Stimulated activated CD4-positive, alpha-beta T cell treated with anti-CD3 and anti-CD28 coated beads, Interleukin-1b, Interleukin-23, amount 100 ng/mL, for 24 hours (primary cell): ENCODE measurements around the gene SNX3.

ENCODE experiments used
- DNase-seq, 4 experiments: peaks; one replicate each; pipeline ENCODE4 v3.0.0-alpha.2; 2020; ENCODE audit warnings: low read depth in 4 of 4, low spot score in 1 of 4

The SNX3 gene

DNA sequence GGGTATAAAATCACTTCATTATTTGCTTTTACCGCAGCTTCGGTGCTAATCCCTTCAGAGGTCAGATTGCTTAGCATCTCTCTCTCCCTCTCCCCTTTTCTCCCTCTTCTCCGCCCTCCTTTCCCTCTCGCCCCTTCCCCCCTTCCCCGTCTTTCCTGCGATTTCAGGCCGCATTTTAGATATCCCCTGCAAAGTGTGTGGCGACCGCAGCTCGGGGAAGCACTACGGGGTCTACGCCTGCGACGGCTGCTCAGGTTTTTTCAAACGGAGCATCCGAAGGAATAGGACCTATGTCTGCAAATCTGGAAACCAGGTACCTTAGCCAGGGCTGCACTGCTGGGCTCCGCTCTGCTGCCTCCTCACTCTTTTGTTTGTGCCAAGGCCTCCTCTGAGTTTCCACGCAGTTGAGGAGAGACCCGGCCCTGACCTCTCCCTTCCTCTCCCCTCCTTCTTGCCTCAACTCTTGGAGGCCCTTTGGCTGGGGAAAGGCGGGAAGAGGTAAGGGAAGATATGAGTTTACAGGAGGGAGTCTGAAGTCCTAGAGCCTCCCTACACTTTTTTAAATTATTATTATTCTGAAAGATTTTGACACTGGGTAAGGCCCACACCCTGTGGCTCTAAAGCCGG is 89.4 kb downstream of the SNX3 start:
- DNase-seq, result no peak

DNA sequence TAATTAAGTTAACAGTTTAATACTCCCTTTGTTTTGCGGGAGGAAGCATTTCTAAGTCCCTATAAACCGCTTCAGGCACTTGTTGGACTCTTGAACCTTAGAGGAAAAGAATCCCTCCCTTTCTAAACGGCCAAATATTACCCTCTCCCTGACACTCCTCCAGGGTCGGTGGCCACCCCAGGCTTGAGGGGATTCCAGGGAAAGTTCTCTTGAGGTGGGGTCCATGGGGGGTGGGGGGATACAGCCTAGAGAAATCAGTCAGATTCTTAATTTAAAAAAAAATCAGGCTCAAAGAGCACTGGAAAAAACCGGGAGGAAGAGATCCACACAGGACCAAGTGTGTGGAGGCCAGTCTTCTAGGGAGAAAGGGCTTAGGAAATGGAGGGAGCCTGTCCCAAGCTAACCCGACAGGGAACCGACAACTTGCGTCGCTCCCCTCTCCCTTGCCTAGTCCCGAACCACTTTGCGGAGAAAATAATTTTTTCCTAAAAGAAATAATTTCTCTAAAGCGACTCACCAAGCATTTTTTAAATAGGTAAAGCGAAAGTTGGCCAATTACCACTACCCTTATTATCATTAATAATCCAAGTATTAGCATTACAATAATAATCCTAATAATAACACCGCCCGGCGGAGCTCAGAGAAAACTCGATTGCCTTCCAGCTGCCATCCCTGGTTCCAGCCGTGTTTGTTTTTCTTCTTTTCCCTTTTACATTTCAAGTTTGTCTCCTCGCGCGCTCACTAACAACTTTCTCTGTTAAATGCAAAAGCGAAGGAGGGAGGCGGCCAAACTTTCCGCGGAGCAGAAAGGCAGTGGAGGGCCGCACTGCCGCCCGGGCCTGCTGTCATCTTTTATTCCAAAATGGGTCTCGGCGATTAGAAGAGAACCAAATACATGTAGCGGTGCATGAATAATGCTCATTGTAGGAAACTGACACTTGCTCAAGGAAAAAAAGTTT is 90.2 kb downstream of the SNX3 start:
- DNase-seq, result no peak

DNA sequence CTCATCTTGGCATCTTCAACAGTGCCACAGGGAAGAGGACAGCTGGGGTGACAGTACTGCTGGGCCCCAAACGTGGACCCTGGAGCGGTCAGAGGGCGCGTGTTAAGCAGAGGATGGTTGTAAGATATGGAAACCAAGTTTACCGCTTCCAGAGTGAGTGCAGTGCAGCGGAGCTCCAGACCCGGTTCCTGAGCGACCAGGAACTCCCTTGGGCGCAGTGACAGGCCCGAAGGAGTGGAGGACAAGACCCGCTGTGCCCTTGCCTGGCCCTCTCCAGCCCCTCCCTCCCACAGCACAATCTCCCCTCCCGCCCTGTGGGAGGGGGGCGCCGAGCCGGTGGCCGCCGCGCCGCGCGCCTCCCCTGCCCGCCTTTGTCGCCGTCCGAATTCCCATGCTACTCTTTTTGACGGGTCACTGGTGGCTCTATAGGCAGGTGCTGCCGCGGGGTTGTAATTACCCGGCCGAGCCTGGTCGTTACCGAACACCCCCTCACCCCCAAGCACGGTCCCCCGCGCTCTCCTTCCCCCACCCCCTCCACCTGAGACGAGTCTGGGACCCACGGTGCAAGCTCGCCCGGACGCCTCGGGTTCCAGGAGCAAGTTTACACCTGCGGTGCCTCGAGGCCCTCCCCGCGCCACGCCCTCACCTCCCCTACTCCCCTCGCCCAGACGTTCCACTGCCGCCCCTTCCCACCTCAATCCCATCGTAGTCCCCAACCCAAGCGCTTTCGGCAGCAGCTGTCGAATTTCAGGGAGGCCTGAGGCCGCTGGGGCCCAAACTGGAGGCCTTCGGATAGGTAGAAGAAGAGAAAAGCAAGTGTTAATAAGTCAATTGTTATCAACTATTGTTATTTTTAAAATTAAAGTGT is 91.1 kb downstream of the SNX3 start:
- no peak for DNase-seq

DNA sequence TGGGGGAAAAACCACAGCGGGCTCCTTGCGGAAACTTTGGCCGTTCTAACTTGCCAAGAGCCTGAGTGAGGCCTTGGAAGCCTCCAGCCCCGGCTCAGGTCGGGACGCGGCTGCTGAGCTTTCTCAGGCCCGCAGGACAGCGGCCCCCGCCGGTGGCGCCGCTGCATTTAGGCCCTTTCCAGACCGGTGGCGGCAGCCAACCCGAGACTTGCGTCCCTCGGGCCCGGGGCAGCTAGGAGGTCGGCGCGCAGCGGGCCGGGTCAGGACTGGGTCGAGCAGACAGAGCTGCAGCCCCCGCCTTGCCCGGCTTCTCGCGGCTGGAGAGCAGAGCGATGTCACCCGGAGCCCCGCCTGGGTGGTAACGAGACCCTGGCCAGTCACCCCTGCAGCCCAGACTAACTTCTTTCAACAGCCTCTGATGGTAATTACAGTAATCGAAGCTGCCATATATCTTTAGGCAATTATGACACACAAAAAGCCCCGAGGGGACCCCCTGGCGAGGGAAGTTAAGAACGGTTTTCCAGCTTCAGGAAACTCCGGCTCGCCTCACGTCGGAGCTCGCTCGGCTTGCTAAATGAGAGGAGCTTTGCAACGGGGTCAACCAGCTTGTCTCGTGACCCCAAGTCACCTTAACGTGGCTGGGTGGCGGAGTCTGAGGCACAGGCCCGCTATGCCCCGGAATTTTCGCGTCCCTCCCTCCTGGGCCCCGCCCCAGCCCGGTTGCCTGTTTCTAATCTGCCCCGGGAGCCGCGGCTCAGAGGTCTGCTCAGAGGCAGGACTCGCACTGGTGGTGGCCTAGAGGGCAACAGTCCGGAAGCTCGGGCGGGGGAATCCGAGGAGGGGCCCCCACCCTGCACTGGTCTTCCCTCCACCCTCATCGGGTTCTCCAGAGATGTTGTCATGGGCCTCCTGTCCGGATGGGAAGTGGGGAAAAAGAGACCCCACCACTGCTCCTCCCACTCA is 92.1 kb downstream of the SNX3 start:
- DNase-seq, result no peak

GRCh38 chr6:108168090-108168463 is 92.8 kb downstream of the SNX3 start:
- no peak for DNase-seq

DNA sequence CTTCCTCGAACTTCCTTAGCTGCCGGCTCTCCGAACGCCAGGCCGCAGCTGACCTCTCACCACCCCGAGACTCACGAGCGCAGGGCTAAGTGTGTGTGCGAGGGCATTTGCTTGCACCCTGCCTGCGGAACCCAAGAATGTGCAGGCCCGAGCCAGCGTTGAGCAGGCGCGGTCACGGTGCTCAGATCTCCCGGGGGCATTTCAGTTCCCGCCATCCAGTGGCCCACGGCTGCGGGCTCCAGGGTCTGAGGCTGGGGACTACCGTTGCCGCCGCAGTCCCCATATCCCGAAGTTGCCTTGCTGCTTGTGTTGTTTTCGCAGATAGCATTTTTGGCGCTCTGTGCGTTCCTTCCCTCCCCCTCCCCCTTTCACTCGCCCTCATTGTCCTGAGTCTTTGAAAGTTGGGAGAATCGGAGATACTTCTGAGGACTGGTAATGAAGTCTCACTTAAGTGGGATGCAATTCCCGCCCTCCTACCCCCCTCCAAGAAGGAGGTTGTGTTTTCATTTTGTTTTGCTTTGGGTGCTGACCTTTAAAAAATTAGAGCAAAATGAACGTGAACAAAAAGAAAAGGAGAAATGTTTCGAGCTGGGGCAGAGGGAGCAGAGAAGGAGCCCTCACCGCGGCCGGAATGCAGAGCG is 93.3 kb downstream of the SNX3 start:
- no peak for DNase-seq

- DNase-seq, result no peak
These were observed 94.0 kb downstream of the SNX3 start for GRCh38 chr6:108166664-108167448.

DNA sequence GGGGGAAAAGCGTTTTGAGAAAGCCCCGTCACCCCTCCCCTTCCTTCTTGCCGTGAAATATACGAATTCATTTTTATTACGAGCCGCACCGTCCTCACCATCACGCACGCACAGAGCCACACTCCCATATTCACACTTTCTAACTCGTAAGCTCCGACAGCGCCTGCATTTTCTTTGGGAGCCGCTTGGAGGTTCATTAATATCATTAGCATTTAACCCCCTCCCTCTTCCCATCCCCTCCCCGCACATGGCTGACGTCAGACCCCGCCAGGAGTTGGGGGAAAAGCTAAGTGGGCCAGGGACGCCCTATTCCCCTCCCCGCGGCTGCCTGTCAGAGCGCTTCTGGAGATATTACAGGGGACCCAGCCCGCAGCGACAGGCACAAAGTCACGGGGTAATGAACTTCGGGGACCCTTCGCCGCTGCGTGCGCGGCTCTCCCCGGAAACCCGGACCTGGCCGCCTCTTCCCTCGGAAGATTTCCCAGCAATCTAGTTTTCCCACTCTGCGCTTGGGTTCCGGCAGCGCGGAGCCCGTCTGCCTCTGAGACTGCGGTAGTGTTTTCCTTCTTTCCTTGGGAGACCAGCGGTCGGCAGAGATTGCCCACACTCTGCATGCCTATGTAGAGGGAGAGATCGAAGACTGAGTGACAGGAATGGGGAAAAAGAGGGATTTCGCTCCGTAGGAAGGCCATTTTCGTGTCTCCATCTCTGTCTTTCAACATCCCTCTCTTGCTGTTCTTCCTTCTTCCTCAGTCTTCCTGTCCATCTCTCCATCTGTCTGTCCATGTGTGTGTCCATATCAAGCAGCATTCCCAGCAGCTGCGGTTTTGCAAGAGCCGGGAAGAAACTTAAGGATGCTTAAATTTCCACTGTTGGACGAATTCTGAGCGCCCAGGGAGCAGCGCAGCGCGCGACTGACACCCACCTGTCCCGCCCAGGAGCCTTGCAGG is 94.9 kb downstream of the SNX3 start, which contains the start of gene NR2E1:
Gene NR2E1, plus strand, starts transcription at position 309 of the 950 bp plus-strand sequence. CDS start 744 bp downstream, outside the sequence.
- DNase-seq, result no peak

GRCh38 chr6:108164815-108165706 is 95.8 kb downstream of the SNX3 start:
- DNase-seq, result no peak

GRCh38 chr6:108164543-108164814 is 96.4 kb downstream of the SNX3 start:
- DNase-seq, result no peak

DNA sequence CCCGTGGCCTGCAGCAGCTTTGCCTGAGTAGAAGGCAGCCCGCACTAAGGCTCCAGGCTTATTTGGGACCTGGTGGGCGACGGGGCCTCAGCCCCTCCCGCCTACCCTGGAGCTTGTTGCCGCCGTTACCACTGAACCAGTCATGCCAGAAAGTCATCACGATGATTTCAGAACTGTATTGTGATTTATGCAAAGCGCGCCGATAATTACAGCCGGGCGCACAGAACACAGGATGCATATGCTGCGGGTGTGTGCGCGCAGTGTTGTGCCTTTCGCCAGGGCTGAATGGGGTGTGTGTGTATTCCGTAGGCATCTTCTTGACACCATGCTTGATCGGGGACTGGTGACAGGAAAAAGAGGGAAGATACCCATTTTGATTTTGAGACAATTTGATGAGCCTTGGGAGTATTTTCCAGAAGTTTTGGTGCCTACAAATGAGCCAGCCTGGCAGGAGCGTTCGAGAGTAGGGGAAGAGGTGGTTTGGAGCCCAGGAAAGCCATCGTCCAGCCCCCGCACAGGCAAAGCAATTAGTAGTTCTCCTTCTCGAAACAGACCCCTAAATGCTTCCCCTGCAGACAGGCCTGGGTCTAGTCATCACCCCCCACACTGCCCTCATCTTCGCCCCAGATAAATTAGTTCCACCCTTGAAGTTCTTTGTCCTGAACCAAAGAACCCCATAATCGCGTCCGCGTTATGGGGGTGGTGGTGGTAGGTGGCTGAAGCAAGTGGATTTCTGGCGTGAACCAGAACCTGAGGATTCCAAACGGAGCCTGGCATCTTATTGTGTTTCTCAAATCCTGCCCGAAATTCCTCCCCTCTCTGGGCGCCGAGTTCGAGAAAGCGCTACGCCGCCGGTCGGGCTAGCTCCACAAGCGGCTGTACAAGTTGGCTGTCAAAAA is 96.9 kb downstream of the SNX3 start:
- DNase-seq, result no peak

DNA sequence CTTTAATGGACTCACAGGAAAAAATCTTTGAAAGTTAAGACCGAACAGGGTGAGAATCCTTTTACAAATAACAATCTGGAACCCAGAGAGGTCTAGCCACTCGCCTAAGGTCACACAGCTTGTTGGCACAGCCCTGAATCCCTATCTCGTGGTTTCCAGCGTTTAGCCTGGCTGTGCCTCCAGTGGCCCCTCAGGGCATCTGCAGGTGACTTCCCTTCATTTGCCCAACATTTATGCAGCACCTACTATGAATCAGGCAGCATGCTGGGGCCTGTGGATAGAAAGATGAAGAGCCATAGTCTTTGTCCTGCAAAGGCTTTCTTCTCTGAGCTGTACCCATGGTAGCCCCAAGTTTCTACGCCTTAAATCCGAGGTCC is 97.6 kb downstream of the SNX3 start:
- no peak for DNase-seq

- no peak for DNase-seq
These were observed 99.0 kb downstream of the SNX3 start for GRCh38 chr6:108161724-108162282.
